Heart right ventricle (tissue), 16 donors: ENCODE results near the gene POLR2C. TPM values are rescaled to one million over a fixed set of nuclear protein-coding genes. Genes with fewer than 3 reads are reported as not detected.
"Not testable (repeated sequence)": the region's sequence is repeated elsewhere in the genome, so short reads cannot be mapped to it uniquely, and the experiment has no call there.

Experiments used
- ATAC-seq, 8 donors: fragments of 200-7000 bp; cut with Tn5 transposase; one replicate each; pipeline ENCODE4 v1.9.1; 2020; ENCODE audit warnings: mild to moderate bottlenecking in 8 of 8, moderate library complexity in 8 of 8, moderate number of reproducible peaks in 1 of 8
- DNase-seq, 2 donors: peaks; one replicate each; pipeline ENCODE4 v3.0.0-alpha.2; 2020
- H3K27ac ChIP-seq, 10 donors: fragments of 200-600 bp; sonication (generic) in 2 of 10; one replicate each; pipeline versions ENCODE4 v1.5.0 to v1.8.0; 2020 to 2022; ENCODE audit warnings: mild to moderate bottlenecking in 3 of 10
- H3K27me3 ChIP-seq, 7 donors: fragments of 200-600 bp; one replicate each; pipeline ENCODE4 v1.8.0; 2021 to 2022; ENCODE audit warnings: mild to moderate bottlenecking in 2 of 7
- H3K36me3 ChIP-seq, 9 donors: fragments of 200-600 bp; sonication (generic) in 1 of 9; one replicate each; pipeline versions ENCODE4 v1.5.0 to v1.8.0; 2020 to 2022; ENCODE audit warnings: mild to moderate bottlenecking in 2 of 9
- H3K4me1 ChIP-seq, 9 donors: fragments of 200-600 bp; sonication (generic) in 1 of 9; one replicate each; pipeline versions ENCODE4 v1.5.0 to v1.8.0; 2020 to 2022; ENCODE audit warnings: mild to moderate bottlenecking in 4 of 9
- H3K4me3 ChIP-seq, 10 donors: fragments of 200-600 bp; sonication (generic) in 2 of 10; one replicate each; pipeline versions ENCODE4 v1.5.0 to v1.8.0; 2020 to 2022; ENCODE audit warnings: mild to moderate bottlenecking in 7 of 10, moderate library complexity in 2 of 10
- H3K9me3 ChIP-seq, 11 donors: fragments of 200-600 bp in 10 of 11; sonication (generic) in 2 of 11; one replicate each; pipeline versions ENCODE4 v1.5.0 to v1.8.0; 2013 to 2022; ENCODE audit warnings: mild to moderate bottlenecking in 2 of 11, control low read depth in 1 of 11, moderate library complexity in 1 of 11
- CTCF ChIP-seq, 9 donors: fragments of 200-600 bp; sonication (generic) in 2 of 9; IDR thresholded peaks; one replicate each; pipeline versions ENCODE4 v1.5.0 to v1.8.0; 2021 to 2022; ENCODE audit warnings: antibody characterized with exemption in 9 of 9, mild to moderate bottlenecking in 5 of 9, moderate library complexity in 1 of 9
- WGBS, 2 donors: extraction: QIAGEN DNeasy Blood & Tissue Kit; methylation state at CpG; one replicate each; pipeline ENCODE4 v1.1.7; 2013; ENCODE audit warnings: inconsistent platforms in 1 of 2; 5-methylcytosine and 5-hydroxymethylcytosine counted together
- intact Hi-C, 10 donors: fragments of 100-400 bp; cut with DNase I; formaldehyde crosslinking; loops; one replicate each; pipeline versions ENCODE4 v1.11.1 to v1.14.2; 2022
- polyA plus RNA-seq, 2 donors: library from polyadenylated mRNA; stranded (reverse); fragments of 200-250 nt; gene quantifications; one replicate each; pipeline ENCODE4 v1.2.3, GENCODE V29; 2013
- total RNA-seq, 10 donors: library from RNA; stranded (reverse); fragmentation: NEBNext Ultra II Directional in 3 of 10; extraction: Animal tissue kit (Norgen Biotek cat#: 25700) in 3 of 10; gene quantifications; one replicate each; pipeline versions ENCODE4 v1.2.1 to v1.2.4, GENCODE V29; 2021 to 2023
- donor health status: Arrhythmogenic right ventricular cardiomyopathy.
- donor health status: ischemic (EF 13 %, LVEDD 7.1; RV severe dilation, severe dysfunction).
- donor health status: healthy with polysubstance abuse.
- donor health status: DM: no; HTN: yes; CAD: no.
- donor health status: DM: no; HTN: no; CAD: no.
- donor health status: ischemic (EF 25% LVEDD 6.9; RV normal size, moderate dysfunction).
- donor health status: ischemic (EF 25% LVEDD 5.7; RV mildly dilated, moderate dysfunction).
- donor health status: healthy.
- donor health status: DM: yes; HTN: yes; CAD: no.
- donor health status: Ischemic cardiomyopathy.
- donor health status: ischemic (EF 35%, LVEDD 5.7; RV mildly dilated, moderate dysfunction).
- donor health status: nonischemic (EF 11% LVEDD 7.7; RV severe dilation, severe dysfunction).
- donor health status: DM: yes; HTN: yes; CAD: no.
- donor health status: PGD.
- donor health status: ischemic (EF 29% LVEDD 5.4; RV normal size, mild dysfunction).
- donor health status: nonischemic (EF 23%, LVEDD 6.1; RV moderate dilation, normal function).

Gene POLR2C
- total and polyA plus RNA-seq, 12 donors, result 17.9 to 56.7 (median 46.1) TPM

- no peak for ATAC-seq
- intact Hi-C loops, result no loop called here
- WGBS, 2 donors, result 92 to 96% methylated on average over 2 of the region's 2 CpGs
Observed at GRCh38 chr16:57432505-57432904, 30.0 kb upstream of the POLR2C start.

GRCh38 chr16:57432989-57433388 lies 29.5 kb upstream of the POLR2C start:
- 85 to 95% methylated on average over 3 of the region's 3 CpGs for WGBS, 2 donors
- intact Hi-C loops, result no loop called here
- DNase-seq, result no peak
- no peaks in the 10 kb centered on the region for H3K9me3 ChIP-seq
- H3K27me3 ChIP-seq, result no peaks in the 10 kb centered on the region
- no peak overlapping the region for H3K27ac ChIP-seq
- TF ChIP-seq CTCF (IDR thresholded peaks at IDR 0.05), result no peak
- ATAC-seq, result no peak
- H3K4me1 ChIP-seq, result no peaks in the 10 kb centered on the region
- peaks cover 5 to 100% (median 81%) of the 10 kb centered on the region in 9 donors for H3K36me3 ChIP-seq
- H3K4me3 ChIP-seq, result no peak overlapping the region

More at GRCh38 chr16:57432505-57432904, 30.0 kb upstream of the POLR2C start:
- Histone ChIP-seq H3K4me1 (no peaks in the 10 kb centered on the region), H3K27me3 (no peaks in the 10 kb centered on the region), H3K27ac (no peak overlapping the region), H3K9me3 (no peaks in the 10 kb centered on the region), H3K36me3 (peaks cover 5 to 100% (median 86%) of the 10 kb centered on the region in 9 donors), H3K4me3 (no peak overlapping the region)
- no peak for DNase-seq
- TF ChIP-seq CTCF (IDR thresholded peaks at IDR 0.05), result no peak

- no peaks in the 10 kb centered on the region for H3K9me3 ChIP-seq
- TF ChIP-seq CTCF (IDR thresholded peaks at IDR 0.05), result no peak
- H3K4me1 ChIP-seq, result no peaks in the 10 kb centered on the region
- no peak overlapping the region for H3K4me3 ChIP-seq
- peaks cover 5 to 100% (median 82%) of the 10 kb centered on the region in 9 donors for H3K36me3 ChIP-seq
- intact Hi-C loops, result no loop called here
- ATAC-seq (no peak), DNase-seq (no peak)
- 94 to 95% methylated on average over 2 of the region's 2 CpGs for WGBS, 2 donors
- H3K27ac ChIP-seq, result no peak overlapping the region
- no peaks in the 10 kb centered on the region for H3K27me3 ChIP-seq
Observed at GRCh38 chr16:57434003-57434402, 28.5 kb upstream of the POLR2C start.

- Histone ChIP-seq H3K4me3 (no peak overlapping the region), H3K27me3 (no peaks in the 10 kb centered on the region), H3K4me1 (no peaks in the 10 kb centered on the region), H3K9me3 (peaks cover 0 to 14% (median 5%) of the 10 kb centered on the region in 11 donors), H3K36me3 (peaks cover 0 to 100% (median 75%) of the 10 kb centered on the region in 9 donors), H3K27ac (no peak overlapping the region)
- WGBS, 2 donors, result 84 to 94% methylated on average over 1 of the region's 1 CpG
- no peak for ATAC-seq
- intact Hi-C loops, result no loop called here
- DNase-seq, result no peak
- TF ChIP-seq CTCF (IDR thresholded peaks at IDR 0.05), result no peak
Observed at GRCh38 chr16:57435838-57436237, 26.6 kb upstream of the POLR2C start.

GRCh38 chr16:57439947-57440346 lies 22.5 kb upstream of the POLR2C start:
- H3K4me1 ChIP-seq, result peaks cover 0 to 13% (median 5%) of the 10 kb centered on the region in 9 donors
- not testable (repeated sequence) for H3K4me3 ChIP-seq, DNase-seq, H3K27ac ChIP-seq, ATAC-seq, H3K27me3 ChIP-seq
- H3K36me3 ChIP-seq, result peaks cover 0 to 75% (median 35%) of the 10 kb centered on the region in 9 donors
- intact Hi-C loops, result loop anchor here in 1 of 10 donors (10.0 kb wide), 1 partner anchor 505 kb away; the partner anchor contains the start of gene HERPUD1
- H3K9me3 ChIP-seq, result peaks cover 0 to 15% (median 5%) of the 10 kb centered on the region in 11 donors
- 97% methylated on average over 8 of the region's 8 CpGs for WGBS, 2 donors

GRCh38 chr16:57440551-57440950 lies 21.9 kb upstream of the POLR2C start:
- not testable (repeated sequence) for ATAC-seq, H3K27ac ChIP-seq, H3K27me3 ChIP-seq, H3K4me3 ChIP-seq, DNase-seq
- WGBS, 2 donors, result 94 to 95% methylated on average over 8 of the region's 8 CpGs
- Histone ChIP-seq H3K9me3 (peaks cover 0 to 15% (median 5%) of the 10 kb centered on the region in 11 donors), H3K4me1 (peaks cover 0 to 19% (median 11%) of the 10 kb centered on the region in 9 donors), H3K36me3 (peaks cover 0 to 69% (median 30%) of the 10 kb centered on the region in 9 donors)
- intact Hi-C loops, result loop anchor here in 1 of 10 donors (10.0 kb wide), 1 partner anchor 506 kb away; the partner anchor contains the start of gene HERPUD1
